Prostate gland (tissue), 2 donors: Measurements from ENCODE around the gene NBAS.

ENCODE experiments used
- POLR2AphosphoS5 ChIP-seq: sonication (generic); formaldehyde crosslinking; IDR thresholded peaks from one replicate; pipeline ENCODE4 v1.6.1; 2017; ENCODE audit warnings: antibody characterized with exemption
- TF ChIP-seq, protein P1 (sequence below), 4 experiments: fragments of 200-600 bp in 2 of 4; fragments of 450-650 bp in 2 of 4; sonication (generic) in 2 of 4; IDR thresholded peaks; 1 replicate in 3 of 4; 2 replicates in 1 of 4; pipeline ENCODE4 v1.5.1; 2016 to 2019; ENCODE audit warnings: antibody characterized with exemption in 4 of 4, mild to moderate bottlenecking in 2 of 4, moderate library complexity in 2 of 4

DNA sequence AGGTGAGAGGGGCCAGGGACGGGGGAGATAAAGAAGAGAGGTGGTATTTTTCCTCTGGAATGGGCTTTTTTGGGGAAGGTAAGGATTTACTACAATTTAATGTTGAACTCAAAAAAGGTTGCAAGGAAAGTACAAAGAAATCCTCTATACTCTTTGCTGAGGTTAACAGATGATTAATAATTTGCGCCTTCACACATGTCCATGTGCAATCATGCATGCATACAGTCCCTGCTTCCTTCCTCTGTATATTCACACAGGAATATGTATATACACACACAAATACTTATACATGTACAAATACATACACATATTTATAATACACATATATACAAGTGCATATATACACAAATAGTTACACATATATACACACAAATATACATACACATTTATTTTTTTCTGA is 193.4 kb downstream of the NBAS start:
- no peak for TF ChIP-seq POLR2AphosphoS5
- TF ChIP-seq, protein P1, sequence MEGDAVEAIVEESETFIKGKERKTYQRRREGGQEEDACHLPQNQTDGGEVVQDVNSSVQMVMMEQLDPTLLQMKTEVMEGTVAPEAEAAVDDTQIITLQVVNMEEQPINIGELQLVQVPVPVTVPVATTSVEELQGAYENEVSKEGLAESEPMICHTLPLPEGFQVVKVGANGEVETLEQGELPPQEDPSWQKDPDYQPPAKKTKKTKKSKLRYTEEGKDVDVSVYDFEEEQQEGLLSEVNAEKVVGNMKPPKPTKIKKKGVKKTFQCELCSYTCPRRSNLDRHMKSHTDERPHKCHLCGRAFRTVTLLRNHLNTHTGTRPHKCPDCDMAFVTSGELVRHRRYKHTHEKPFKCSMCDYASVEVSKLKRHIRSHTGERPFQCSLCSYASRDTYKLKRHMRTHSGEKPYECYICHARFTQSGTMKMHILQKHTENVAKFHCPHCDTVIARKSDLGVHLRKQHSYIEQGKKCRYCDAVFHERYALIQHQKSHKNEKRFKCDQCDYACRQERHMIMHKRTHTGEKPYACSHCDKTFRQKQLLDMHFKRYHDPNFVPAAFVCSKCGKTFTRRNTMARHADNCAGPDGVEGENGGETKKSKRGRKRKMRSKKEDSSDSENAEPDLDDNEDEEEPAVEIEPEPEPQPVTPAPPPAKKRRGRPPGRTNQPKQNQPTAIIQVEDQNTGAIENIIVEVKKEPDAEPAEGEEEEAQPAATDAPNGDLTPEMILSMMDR (IDR thresholded peaks at IDR 0.05), result no peak
